ENCODE results near the gene RPP38. TPM values are rescaled to one million over a fixed set of nuclear protein-coding genes. Genes with fewer than 3 reads are reported as not detected.

Gene RPP38
- total RNA-seq, 1 donor from 2014 or later: 14.2 TPM

- intact Hi-C loops (cut with DNase I): no loop called here
- ATAC-seq: no peak
- no peak for DNase-seq (ENCODE audit: low spot score)
These were observed 6.4 kb downstream of the RPP38 start for GRCh38 chr10:15103513-15103912.

DNA sequence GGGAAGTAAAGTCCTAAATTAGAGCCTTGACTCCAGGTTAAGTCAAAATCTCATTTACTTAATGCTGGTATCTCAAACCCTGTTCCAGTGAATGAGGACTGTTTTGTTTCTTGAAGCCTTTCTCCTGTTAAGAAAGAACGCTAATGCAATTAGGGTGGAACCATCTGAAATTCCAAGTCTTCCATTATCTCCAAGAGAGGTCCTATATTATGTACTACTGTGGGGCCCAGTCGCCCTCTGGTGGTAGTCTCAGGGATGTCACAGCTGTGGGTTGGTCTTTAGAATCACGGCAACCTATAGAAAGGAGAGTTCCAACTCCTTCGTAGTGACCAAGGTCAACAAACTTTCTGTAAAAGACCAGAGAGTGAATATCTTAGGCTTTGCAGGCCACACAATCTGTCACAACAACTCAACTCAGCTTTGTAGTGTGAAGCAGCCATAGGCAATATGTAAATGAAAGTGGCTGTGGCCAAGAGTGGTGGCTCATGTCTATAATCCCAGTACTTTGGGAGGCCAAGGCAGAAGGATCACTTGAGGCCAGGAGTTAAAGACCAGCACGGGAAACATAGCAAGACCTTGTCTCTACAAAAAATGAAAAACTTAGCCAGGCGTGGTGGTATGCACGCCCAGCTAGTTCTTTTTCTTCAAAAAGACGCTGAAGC, 9.3 kb downstream of the RPP38 start:
- intact Hi-C loops (cut with DNase I): no loop called here
- peak; percentile 93 for ATAC-seq
- DNase-seq (ENCODE audit: low spot score): peak; percentile 80

- no peak for ATAC-seq
- intact Hi-C loops (cut with DNase I): no loop called here
These were observed 15.5 kb downstream of the RPP38 start for GRCh38 chr10:15112657-15113056.

GRCh38 chr10:15113766-15114165, 16.6 kb downstream of the RPP38 start:
- intact Hi-C loops (cut with DNase I): no loop called here
- no peak for ATAC-seq

More at GRCh38 chr10:15112657-15113056, 15.5 kb downstream of the RPP38 start:
- no peak for DNase-seq (ENCODE audit: low spot score)

DNA sequence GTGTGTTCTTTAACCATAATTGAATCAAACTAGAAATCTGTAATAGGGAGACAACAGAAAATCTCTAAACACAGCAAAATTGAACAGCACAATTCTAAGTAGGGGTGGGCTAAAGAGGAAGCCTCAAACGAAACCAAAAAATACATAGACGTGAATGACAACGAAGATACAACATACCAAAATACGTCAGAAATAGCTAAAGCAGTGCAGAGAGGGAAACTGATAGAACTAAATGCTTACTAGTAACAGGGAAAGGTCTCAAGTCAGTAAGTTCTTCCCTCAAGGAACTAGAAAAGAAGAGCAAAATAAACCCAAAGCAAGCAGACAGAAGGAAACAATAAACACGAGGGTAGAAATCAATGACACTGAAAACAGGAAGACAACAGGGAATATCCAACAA, 19.1 kb downstream of the RPP38 start:
- intact Hi-C loops (cut with DNase I): no loop called here
- no peak for DNase-seq (ENCODE audit: low spot score)
- no peak for ATAC-seq

More at GRCh38 chr10:15113766-15114165, 16.6 kb downstream of the RPP38 start:
- DNase-seq (ENCODE audit: low spot score): no peak

- DNase-seq (ENCODE audit: low spot score): no peak
- intact Hi-C loops (cut with DNase I): no loop called here
- no peak for ATAC-seq
These were observed 21.5 kb downstream of the RPP38 start for GRCh38 chr10:15118615-15119014.

- intact Hi-C loops (cut with DNase I): no loop called here
- ATAC-seq (no peak), DNase-seq (ENCODE audit: low spot score) (no peak)
These were observed 23.4 kb downstream of the RPP38 start for GRCh38 chr10:15120523-15120922.

DNA sequence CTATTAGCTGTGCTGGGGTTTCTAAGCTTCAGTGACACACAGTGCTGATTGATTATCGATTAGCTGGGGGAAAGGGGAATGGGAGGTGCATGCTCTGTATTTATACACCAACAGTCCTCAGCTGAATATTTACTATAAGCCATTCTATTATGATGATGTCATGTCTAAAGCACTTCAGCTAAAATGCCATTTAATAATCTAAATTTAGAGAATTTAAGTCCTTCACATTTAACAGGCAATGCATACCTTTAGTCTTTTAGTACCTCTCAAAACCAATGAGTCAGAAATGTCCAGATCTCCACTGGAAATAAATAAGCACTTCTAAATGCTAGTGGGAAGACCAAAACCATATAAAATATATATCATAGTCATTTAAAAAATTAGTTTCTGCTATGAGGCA, 24.6 kb downstream of the RPP38 start:
- no peak for ATAC-seq
- intact Hi-C loops (cut with DNase I): no loop called here
- DNase-seq (ENCODE audit: low spot score): no peak

DNA sequence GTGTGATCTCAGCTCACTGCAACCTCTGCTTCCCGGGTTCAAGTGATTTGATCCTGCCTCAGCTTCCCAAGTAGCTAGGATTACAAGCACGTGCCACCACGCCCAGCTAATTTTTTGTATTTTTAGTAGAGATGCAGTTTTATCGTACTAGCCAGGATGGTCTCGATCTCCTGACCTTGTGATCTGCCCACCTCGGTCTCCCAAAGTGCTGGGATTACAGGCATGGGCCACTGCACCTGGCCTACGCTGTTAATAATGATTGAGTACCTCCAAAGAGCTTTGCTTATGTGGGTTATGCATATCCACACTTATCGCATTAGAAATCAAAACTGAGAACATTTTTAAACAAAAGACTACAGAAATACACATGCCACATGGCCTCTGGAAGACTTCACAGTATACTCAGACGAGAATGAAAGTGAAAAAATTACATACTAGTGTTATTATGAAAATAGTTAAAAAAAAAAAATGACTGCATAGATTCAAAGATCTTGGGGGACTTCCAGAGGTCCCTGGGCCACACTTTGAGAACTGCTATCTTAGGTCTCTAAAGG, 25.4 kb downstream of the RPP38 start:
- DNase-seq (ENCODE audit: low spot score): no peak
- ATAC-seq: no peak
- intact Hi-C loops (cut with DNase I): no loop called here

DNA sequence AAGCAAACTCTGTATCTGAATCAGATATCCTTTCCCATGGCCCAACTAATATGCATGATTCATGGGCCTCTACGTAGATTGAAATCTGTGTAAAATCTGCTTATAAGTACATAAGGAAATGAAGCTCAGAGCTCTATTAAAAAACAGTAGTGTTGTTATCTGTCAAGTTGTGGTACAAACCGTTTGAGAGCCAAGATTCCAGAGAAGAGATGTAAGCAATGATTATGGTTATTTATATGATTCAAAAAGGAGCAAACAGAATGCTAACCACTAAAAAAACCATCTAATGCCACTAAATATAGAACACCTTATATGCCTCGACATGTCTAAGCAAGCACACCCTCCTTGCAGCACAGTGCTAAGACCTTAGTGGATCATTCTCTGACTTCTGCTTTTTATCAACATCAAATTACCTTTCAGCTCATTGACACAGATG, 26.6 kb downstream of the RPP38 start:
- no peak for ATAC-seq
- DNase-seq (ENCODE audit: low spot score): no peak
- intact Hi-C loops (cut with DNase I): no loop called here

GRCh38 chr10:15124190-15124589, 27.0 kb downstream of the RPP38 start:
- no peak for DNase-seq (ENCODE audit: low spot score)
- intact Hi-C loops (cut with DNase I): no loop called here
- no peak for ATAC-seq

DNA sequence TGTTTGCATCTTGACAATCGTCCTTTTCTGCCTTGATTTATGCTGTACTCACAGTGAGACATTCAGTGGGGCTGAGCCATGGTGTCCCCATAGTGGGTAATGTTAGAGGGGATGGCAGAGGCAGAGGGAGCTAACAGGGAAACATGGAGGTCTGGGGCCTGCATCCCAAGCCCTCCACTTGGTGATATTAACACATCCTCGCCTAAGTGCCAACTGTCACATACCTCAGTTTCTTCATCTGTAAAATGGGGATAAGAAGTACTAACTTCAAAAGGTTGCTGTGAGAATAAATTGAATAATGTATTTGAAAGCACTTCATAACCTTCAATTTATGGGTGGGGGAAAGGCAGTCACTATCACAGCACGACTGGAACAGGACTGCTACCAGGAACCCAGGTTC, 27.8 kb downstream of the RPP38 start:
- DNase-seq (ENCODE audit: low spot score) (no peak), ATAC-seq (no peak)
- intact Hi-C loops (cut with DNase I): no loop called here

GRCh38 chr10:15131330-15131729, 34.2 kb downstream of the RPP38 start:
- ATAC-seq: no peak
- intact Hi-C loops (cut with DNase I): no loop called here

GRCh38 chr10:15136129-15137035, 39.2 kb downstream of the RPP38 start:
- intact Hi-C loops (cut with DNase I): no loop called here
- ATAC-seq (no peak), DNase-seq (ENCODE audit: low spot score) (no peak)

More at GRCh38 chr10:15131330-15131729, 34.2 kb downstream of the RPP38 start:
- no peak for DNase-seq (ENCODE audit: low spot score)

- intact Hi-C loops (cut with DNase I): no loop called here
- ATAC-seq: no peak
- no peak for DNase-seq (ENCODE audit: low spot score)
These were observed 39.8 kb downstream of the RPP38 start for GRCh38 chr10:15137036-15137359.

DNA sequence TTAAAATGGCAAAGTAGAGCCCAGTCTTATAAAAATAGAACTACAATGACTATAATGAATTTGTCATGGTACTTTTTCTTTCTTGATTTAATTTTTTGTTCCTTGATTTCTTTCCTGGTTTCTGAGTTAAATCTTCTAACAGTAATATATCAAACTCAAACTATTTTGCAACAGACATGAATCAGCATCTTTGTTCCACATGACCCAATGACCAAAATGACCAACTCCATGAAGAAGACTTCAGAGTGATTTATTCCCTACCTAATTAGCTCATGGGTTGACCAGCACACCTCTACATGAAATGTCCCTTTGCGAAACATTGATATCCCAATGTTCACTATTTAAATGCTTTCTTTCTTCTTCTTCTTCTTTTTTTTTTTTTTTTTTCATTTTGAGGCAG, 40.5 kb downstream of the RPP38 start:
- no peak for DNase-seq (ENCODE audit: low spot score)
- no peak for ATAC-seq
- intact Hi-C loops (cut with DNase I): no loop called here

GRCh38 chr10:15140698-15141097, 43.5 kb downstream of the RPP38 start:
- ATAC-seq (no peak), DNase-seq (ENCODE audit: low spot score) (no peak)
- intact Hi-C loops (cut with DNase I): no loop called here

- DNase-seq (ENCODE audit: low spot score): no peak
- intact Hi-C loops (cut with DNase I): no loop called here
- peak; percentile 49 for ATAC-seq
These were observed 44.2 kb downstream of the RPP38 start for GRCh38 chr10:15141136-15142054.

- ATAC-seq (no peak), DNase-seq (ENCODE audit: low spot score) (no peak)
- intact Hi-C loops (cut with DNase I): no loop called here
These were observed 47.6 kb downstream of the RPP38 start for GRCh38 chr10:15144788-15145187.

Measured in sciatic nerve (tissue), 2 donors.